HG03025 (cell line): Measurements from ENCODE around the gene GATA5.
"Not testable (repeated sequence)": the region's sequence is repeated elsewhere in the genome, so short reads cannot be mapped to it uniquely, and the experiment has no call there.

Source experiments
- ATAC-seq: cut with Tn5 transposase; IDR thresholded peaks from one replicate; pipeline ENCODE4 v1.9.1; 2021; ENCODE audit warnings: mild to moderate bottlenecking, moderate library complexity; ENCODE audit not compliant: unreplicated experiment, low FRiP score

Gene GATA5

DNA sequence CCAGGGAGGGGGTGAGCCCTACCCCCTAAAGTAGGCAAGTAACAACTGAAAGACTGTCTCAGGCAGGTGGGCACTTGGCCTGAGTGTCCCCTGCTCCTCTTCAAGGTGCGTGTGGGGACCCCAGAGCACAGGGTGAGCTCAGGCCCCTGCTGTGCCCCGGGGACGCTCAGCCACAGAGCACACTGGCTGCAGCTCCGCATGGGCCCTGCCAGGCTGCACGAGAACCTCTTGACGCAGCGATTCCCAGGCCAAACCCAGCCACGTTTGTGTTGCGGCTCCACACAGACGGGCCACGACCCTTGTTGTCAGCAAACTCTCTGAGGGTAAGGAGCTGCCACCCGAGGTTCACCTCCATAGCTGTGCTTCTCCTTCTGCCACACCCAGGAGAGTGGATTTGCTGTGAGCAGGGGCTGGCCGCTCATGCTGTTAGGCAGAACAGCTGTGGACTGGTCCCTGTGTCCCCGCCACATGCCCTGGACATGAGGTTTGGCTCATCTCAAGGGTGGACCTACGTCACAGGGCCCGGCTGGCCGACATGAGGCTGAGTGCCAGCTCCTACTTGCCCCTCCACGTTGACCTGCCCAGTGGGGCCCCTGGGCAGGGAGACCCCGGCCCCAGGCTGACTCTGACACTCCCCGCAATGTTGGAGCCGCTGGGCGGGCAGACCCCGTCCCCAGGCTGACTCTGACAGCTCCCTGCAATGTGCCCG is 29.7 kb upstream of the GATA5 start:
- no peak for ATAC-seq

DNA sequence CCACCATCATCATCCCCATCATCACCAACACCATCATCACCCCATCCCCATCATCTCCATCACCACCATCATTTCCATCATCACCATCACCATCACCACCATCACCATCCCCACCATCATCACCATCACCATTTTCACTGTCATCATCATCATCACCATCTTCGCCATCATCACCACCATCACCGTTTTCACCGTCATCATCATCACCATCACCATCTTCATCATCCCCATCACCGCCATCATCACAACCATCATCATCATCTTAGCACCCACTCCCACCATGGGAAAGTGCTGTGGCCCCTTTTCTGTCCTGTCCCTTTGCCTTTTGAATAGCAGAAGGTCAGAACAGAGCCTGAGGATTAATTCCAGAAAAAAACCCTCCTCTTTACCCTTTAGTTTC is 28.5 kb upstream of the GATA5 start:
- no peak for ATAC-seq

DNA sequence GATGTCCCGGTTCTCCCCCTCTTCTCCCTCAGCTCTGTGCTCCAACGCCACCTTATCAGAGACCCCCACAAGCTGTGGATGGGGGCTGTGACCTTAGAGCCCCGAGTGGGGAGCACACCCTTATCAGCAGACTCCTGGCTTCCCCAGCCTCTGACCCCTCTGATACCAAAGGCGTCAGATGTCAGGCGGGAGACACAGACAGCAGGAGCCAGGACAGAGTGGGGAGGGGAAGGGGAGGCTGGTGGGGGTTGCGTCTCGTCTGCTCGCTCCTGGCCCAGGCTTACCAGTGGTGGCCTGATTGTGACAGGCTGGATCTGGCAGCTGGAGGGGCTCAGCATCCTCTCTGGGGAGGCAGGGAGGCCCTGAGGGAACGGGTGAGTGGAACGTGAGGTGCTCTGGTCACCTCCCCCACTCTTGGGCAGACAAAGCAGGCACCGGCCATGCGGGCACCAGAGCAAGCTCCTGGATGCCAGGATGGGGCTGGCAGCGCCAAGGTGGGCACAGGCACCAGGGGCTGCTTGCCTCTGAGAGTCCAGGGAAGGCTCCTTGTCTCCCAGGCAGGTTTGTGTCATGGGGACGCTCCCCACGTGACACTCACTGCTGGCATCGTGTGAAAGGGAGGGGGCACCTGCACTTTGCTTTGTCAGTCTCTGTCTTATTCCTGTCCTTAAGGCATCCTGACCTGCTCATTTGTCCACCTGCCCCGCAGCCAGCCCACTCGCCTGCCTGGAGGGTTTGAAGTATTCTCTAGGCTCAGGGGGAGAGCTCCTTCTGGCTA is 27.8 kb upstream of the GATA5 start:
- no peak for ATAC-seq

DNA sequence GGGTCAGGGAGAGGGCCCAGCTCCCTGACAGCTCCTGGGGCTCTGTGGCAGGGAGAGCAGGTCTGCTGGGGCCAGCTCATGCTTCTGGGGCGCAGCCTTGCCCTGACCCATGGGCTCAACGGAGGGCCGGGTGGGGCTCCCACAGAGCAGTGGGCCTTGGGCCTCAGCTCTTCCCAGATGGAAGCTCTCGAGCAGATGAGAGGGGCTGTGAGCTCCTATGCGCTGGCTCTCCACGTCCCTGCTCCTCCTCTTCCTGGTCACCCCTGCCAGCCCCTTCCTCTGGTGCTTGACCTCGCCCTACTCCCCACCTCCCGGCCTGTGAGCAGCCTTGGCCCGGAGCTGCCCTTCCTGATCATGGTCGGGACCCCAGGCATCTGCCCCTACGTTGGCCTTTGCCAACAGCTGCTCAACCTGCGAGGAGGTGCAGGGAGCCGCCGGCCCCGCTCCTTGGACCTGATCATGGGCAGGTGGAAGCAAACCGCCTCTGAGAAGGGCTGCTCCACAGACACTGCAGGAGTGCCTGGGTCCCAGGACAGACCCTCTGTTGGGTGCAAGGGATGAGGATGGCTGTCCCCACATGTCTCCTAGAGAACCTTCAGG is 26.8 kb upstream of the GATA5 start:
- ATAC-seq: no peak

DNA sequence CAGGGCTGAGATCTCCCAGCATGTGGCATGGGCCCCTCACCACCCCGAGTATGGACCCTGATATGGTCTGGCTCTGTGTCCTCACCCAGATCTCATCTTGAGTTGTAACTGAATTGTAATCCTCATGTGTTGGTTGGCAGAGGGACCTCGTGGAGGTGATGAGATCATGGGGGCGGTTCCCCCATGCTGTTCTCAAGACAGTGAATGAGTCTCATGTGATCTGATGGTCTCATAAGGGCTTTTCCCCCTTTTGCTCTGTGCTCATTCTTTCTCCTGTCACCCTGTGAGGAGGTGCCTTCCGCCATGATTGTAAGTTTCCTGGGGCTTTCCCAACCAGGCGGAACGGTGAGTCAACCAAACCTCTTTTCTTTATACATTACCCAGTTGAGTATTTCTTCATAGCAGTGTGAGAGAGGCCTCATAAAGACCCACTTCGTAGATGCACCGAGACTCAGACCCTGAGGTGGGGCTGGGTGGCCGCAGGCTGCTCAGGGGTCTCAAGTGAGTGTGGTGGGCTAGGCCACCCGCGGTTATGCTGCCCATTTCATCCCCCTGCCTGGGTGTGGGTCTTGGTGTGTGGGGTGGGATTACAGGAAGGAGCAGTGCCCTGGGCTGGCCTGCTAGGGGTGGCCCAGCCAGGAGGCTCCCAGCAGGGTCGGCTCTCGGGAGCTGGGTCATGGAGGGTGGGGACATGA is 26.2 kb upstream of the GATA5 start:
- no peak for ATAC-seq

DNA sequence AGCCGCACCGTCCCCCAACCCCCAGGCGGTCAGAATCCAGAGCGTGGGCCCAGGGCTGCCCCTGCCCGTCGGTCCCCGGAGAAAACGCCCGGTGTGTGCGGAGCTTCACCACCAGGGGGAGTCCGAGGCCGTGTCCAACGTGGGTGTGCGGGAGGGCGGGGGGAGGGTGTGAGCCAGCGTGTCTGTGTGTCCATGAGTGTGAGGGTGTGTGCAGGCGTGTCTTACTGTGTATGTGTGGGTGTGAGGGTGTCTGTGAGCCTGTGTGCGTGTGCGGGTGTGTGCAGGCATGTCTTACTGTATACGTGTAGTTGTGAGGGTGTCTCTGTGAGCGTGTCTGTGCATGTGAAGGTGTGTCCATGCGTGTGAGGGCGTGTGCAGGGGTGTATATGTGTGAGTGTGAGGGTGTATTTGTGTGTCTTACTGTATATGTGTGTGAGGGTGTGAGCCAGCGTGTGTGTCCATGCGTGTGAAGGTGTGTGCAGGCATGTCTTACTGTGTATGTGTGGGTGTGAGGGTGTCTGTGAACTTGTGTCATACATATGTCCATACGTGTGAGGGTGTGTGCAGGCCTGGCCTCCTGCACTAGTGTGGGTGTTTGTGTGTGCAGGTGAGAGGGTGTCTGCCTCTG is 24.6 kb upstream of the GATA5 start:
- no peak for ATAC-seq

DNA sequence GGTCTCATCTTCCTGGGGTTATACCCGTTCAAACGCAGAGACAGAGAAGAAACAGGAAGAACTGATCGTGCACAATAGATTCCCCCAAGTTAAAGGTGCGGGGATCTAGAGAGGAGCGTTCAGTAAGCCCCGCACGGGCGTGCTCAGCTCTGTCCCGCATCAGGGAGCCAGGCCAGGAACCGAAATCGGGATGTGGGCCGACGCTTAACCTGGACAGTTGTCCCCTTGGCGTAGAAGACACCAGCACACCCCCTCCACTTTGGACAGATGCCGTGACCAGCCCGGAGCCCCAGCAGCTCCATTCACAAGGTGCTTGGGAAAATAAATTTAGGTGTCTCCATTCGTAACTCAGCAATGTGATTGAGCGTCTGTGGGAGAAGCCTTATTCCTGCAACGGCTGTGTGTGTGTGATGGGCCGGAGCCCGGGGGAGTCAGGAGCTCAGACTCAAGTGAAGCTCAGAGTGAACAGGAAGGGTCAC is 24.0 kb upstream of the GATA5 start:
- no peak for ATAC-seq

DNA sequence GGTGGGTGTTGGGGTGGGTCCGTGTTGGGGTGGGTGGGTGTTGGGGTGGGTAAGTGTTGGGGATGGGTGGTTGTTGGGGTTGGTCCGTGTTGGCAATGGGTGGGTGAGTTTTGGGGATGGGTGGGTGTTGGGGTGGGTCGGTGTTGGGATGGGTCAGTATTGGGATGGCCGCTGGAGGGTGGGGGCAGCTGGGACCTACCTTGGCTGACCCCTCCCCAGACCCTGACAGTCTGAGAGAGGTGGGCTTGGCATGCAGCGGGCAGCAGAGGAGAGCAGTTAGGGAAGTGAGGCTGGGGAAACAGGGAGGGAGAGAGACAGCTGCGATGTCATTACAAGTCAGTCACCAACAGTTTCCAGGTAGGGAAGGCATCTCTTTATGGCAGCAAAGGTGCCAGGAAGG is 23.1 kb upstream of the GATA5 start:
- no peak for ATAC-seq

DNA sequence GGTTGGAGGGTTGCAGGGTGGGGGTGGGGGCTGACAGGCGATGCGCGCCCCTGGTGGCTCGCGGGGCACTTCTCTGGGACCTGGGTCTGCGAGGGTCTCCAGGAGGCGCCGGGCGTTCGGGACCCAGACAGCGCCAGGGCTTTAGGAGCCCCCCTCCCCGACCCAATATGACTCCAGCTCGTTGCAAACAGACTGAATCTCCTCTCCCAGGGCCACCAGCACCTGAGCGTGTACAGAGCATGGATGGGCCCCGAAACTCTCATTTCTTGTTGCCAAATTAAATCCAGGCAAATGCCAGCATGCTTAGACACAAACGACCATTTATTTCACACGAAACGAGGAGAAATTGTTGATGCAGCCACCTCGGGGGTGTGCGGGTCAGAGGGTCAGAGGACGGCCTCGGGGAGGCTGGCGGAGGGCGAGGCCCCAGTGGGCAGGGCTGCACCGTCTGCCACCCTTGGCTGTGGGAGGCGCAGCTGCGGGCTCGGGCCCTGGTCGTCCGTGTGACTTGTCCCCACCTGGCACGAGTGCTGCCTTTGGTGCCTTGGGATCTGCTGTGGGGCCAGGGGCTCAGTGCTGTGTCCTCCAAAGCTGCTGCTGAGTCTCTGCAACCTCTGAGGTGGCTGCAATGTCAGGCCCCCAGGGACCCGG is 20.9 kb upstream of the GATA5 start:
- ATAC-seq: no peak

DNA sequence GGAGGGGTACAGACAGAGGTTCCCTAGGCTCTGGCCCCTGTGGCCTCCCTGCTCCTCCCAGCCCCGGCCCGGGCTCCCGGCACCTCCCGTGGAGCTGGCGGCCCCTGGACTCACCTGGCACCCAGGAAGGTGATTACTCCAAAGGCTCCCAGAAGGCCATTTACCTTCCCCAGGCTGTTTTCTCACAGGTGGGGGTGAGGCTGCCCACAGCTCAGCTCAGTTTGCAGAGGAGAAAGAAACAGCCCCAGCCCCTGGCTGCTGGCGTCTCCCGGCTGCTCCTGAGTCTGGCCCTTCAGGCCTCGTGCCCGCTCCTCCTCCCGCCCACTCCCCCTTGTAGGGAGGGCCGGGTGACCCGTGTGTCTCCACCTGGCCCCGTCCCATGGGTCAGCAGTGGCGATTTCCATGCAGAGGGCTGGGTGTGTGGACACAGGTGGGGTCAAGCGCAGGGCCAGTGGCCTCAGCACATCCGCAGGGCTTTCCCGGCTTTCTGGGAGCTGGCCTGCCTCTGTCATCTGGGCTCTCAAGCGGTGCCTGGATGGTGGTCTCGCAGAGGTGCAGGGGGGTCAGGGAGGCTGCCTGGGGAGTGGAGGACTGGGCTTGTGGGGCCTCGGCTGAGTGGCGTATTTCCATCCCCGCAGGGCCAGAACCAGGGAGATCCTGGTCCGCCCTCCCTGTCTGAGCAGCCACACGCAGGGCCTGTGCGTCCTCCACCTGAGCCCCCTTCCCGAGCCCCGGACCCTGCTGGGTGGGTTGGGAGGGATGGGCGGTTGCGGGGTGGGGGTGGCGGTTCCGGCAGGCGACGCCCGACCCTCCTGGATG is 20.2 kb upstream of the GATA5 start:
- no peak for ATAC-seq

DNA sequence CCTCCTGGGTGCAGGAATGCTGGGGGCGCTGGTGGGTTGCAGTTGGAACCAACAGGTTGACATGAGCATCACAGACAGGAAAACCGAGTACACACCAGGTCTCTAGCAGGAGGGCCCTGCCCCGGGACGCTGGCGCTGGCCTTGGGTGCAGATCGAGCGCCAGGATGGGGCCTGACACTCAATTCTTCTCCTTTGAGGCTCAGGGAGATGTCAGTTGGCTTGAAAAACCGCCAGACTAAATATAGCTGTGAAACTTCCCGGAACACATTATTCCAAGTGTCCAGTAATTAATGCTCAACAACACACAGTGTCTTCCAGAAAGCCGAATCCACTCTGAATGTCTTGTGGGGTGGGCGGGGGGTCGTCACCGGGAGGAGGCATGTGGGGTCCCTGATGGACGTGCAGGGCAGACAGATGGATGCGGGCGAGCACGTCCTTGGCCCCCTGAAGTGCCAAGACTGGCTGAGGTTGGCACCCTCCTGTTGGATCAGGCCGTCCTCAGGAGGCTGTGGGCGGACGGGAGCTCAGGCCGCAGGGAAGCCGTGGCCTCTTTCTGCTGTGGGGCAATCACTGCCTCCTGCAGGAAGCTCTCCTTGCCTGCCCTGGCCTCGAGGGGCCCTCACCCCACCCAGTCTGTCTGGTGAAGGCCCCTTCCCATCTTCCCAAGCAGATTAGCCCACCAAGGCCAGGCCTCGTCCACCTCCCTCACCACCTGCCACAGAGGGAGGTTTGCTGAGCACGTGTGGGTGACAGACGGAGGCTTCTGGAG is 19.4 kb upstream of the GATA5 start:
- ATAC-seq: no peak

DNA sequence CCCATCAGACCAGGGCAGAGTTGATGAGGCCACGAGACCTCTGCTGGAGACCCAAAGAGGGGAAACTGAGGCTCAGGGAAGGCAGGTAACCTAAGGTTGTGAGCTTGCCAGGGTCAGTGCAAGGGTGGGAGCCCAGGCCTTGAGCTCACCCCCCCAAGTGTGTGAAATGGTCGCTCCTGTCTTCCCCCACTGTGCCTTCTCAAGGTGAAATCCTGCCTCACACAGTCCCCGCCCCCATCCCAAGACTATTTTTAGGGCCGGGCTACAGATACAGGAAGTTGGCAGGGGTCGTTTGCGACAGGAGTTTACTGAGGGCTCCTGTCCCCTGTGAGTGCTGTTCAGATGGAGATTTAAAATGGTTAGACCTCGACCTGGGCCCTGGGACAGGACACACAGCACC is 18.7 kb upstream of the GATA5 start:
- no peak for ATAC-seq

DNA sequence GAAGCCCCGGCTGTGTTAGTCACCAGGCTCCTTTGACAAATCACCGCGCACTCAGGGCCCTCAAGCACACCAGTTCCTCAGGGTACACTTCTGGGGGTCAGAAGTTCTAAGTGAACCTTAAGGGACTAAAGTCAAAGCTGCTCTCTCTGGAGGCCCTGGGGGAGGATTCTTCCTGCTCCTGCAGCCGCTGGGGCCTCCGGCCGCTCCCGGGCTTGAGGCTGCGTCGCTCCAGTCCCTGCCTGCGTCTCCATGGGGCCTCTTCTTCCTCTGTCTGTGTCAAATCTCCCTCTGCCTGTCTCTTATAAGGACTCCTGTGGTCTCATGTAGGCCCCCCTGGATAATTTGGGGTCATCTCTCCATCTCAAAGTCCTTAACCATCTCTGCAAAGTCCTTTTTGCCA is 18.1 kb upstream of the GATA5 start:
- ATAC-seq: no peak

DNA sequence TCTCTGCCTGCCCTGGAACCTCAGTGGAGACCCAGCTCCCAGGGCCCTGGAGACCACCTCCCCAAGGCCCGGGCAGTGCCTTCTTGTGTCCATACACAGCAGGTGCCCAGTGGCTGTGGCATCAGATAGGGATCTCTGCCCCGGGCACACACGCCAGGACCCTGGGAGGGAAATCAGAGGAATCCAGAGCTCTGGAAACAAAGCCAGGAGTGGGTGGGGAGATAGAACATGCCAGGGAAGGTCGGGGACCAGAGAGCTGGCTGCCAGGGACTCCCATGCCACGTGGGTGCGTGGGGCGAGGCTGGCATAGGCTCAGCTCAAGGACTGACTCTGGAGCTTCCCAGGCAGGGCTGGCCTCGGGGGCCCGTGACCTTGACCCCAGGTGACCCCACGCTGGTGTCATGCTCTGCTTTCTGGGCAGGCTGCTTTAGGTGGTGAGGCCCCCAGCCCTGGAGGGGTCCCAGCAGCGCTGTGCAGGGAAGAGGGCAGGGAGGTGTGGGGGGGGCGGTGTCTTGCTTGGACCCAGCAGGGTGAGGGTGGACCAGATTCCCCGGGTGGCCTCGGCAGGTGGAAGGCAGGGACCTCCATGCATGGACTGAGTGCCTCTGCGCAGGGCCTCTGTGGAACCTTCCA is 17.6 kb upstream of the GATA5 start:
- no peak for ATAC-seq

DNA sequence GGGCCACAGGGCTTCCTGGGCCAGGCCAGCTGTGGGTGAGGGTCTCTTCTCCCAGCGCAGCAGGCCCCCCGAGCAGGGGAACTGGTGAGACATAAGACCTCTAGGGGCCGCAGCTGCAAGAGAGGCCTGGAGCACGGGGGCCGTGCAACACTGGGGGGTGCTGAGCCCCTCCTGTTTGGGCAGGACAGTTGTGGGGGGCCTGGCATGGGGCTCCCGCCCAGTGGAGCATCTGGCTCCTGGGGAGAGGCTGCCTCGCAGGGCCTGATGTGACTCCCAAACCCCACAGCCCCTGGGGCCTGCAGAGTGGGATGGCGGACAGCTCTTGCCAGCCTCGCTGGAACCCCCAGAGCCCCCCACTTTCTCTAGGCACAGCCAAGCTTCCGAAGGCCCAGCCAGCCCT is 16.9 kb upstream of the GATA5 start:
- ATAC-seq: no peak

DNA sequence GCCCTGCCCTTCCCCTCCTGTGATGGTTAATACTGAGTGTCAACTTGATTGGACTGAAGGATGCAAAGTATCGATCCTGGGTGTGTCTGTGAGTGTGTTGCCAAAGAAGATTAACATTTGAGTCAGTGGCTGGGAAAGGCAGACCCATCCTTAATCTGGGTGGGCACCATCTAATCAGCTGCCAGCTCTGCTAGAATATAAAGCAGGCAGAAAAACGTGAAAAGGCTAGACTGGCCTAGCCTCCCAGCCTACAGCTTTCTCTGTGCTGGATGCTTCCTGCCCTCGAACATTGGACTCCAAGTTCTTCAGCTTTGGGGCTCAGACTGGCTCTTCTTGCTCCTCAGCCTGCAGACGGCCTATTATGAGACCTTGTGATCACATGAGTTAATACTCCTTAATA is 15.0 kb upstream of the GATA5 start:
- not testable (repeated sequence) for ATAC-seq

DNA sequence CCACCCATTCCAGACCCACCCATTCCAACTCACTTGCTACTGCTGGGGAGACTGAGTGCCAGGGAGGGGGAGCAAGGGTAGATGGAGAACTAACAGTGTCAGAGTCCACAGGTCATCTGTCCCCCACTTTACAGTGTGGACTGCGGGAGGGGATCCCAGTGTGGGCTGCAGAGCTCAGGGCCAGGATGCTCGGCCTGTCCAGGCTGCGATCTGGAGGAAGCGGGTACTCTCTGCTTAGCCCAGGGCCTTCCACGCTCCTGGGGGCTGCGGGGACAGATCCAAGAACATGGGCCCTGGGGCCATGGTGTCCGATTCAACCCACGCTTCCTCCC is 14.1 kb upstream of the GATA5 start:
- no peak for ATAC-seq

DNA sequence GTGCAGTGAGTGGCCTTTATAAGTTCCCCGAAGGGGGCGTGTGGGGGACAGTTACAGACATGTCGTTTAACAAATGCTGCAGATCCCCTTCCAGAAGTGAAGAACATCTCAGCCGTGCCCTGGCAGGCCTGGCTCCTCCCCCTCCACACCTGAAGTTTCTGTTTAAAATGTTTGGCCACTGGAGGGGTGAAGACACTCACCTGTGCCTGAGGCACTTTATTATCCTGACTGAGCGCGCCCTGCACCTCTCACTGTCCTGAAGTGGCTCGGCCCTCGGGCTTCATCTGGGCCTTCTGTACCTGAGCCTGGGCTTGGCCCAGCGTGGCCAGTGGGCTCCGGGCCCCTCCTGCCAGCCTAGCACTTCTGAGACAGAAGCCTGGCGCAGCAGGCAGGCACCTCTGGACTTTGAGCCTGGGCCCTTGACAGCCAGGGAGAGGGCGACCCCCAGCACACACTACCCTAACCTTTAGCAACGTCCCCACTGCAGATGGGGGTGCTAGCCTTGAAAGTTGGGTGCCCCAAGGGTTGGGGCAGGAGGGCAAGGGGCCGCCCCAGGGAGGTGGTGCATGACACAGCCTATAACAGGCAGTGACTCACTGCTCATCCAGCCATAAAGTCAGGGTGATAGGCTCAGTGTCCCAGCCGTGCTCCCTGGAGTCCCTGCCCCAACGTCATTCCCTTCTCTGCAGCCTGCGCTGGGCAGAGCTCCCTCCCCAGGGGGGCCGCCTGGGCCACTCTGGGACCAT is 13.6 kb upstream of the GATA5 start:
- no peak for ATAC-seq
